ENCODE measurements around the gene RMRP. TPM values are rescaled to one million over a fixed set of nuclear protein-coding genes. Genes with fewer than 3 reads are reported as not detected.

The RMRP gene
- total RNA-seq: 3,474 and 7,582 TPM in 2 replicates

DNA sequence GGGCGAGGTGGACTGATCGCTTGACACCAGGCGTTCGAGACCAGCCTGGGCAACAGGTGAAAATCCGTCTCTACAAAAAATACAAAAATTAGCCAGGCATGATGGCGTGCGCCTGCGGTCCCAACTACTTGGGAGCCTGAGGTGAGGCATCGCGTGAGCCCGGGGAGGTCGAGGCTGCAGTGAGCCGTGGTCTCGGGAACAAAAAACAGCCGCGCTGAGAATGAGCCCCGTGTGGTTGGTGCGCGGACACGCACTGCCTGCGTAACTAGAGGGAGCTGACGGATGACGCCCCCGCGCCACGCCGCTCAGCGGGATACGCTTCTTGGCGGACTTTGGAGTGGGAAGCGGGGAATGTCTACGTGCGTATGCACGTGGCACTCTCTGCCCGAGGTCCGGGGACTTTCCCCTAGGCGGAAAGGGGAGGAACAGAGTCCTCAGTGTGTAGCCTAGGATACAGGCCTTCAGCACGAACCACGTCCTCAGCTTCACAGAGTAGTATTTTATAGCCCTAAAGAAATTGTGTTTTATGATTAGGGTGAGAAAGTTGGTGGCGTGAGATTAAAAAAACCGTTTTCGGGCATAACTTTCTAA lies at the start of gene RMRP:
RMRP (minus strand) TSS at position 474 of the 591 bp plus-strand sequence.

DNA sequence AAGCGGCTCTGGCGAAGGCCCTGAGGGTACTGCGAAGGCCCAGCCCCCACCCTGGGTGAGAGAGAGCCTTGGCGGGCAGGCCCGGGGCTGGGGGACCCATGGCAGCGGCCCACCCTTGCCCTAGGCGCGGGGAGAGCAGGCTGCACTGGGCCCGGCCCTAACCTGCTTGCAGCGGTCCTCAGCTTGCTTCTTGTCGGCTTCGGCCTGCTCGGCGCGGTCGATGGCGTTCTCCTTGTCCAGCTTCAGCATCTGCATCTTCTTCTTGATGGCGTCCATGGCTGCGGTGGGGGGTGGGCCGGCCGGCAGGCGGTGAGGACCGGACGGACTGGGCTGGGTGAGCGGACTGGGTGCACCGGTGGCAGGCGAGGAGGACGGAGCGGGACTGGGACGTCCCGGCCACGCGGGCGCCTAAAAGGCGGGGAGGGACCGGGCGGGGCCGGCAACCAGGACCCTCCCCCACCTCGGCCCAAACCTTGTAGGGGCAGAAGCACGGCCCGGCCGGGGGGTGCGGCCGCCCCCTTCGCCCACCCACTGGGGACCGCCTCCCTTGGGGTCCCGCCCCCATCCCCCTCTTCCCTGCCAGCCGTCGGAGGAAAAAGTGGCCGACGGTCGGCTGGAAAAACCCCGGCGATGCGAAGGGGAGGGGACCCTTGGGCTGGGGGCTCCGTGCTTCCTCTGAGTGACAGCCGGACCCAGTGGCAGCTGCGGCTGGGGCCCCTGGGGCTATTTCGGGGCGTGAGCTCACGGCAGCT lies 31.9 kb upstream of the RMRP start, which contains the start of gene TPM2:
TPM2 (minus strand) TSS at position 384 of the 752 bp plus-strand sequence; CDS start at position 276, 108 bp downstream.

DNA sequence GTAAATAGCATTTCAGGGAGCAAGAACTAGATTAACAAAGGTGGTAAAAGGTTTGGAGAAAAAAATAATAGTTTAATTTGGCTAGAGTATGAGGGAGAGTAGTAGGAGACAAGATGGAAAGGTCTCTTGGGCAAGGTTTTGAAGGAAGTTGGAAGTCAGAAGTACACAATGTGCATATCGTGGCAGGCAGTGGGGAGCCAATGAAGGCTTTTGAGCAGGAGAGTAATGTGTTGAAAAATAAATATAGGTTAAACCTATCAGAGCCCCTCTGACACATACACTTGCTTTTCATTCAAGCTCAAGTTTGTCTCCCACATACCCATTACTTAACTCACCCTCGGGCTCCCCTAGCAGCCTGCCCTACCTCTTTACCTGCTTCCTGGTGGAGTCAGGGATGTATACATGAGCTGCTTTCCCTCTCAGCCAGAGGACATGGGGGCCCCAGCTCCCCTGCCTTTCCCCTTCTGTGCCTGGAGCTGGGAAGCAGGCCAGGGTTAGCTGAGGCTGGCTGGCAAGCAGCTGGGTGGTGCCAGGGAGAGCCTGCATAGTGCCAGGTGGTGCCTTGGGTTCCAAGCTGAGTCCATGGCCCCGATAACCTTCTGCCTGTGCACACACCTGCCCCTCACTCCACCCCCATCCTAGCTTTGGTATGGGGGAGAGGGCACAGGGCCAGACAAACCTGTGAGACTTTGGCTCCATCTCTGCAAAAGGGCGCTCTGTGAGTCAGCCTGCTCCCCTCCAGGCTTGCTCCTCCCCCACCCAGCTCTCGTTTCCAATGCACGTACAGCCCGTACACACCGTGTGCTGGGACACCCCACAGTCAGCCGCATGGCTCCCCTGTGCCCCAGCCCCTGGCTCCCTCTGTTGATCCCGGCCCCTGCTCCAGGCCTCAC lies 15.6 kb upstream of the RMRP start, which contains the start of gene CA9:
CA9 (plus strand) TSS at position 797 of the 893 bp plus-strand sequence; CDS start at position 829, 32 bp downstream.

DNA sequence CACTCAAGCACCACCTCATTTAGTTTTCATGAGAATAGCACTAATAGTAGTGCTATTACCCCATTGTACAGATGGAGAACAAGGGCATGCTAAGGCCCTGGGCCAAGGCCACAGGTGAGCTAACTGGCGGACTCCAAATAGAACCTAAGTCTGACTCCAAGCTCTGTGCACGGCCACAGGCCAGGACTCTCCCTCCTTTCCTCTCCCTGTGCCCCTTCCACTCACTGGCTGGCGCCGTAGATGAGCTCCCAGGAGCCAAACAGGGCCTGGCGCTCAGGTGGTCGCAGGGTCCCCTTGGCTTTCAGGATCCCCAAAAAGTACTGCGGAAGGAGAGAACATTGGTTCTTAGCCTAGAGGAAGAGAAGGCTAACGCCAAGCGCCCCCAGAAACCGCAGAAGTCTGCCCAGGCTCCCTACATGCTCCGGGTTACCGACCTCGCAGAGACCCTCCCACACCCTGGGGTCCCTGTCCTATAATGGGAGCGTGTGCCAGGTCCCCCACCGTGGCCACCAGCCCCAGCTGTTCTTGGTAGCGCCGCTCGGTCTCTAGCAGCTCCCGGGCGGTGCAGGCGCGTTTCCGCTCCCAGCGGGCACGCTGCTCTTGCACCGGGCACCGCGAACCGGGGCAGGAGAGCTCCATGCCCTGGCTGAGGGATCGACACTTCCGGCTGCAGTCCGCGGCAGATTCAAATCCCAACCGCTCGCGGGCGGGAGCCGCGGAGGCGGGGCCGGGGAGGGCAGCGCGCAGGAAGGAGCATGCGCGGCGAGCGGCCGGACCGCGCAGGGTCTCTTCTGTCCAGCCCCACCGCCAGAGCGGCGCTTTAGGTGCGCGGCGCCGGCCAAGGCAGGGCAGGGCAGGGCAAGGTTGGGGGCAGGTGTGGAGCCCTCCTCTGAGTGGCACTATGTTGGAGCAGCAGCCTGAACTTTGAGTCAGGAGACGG lies 7.0 kb upstream of the RMRP start, which contains the start of gene ARHGEF39:
ARHGEF39 (minus strand) TSS at position 665 of the 940 bp plus-strand sequence; CDS start at position 639, 26 bp downstream.

DNA sequence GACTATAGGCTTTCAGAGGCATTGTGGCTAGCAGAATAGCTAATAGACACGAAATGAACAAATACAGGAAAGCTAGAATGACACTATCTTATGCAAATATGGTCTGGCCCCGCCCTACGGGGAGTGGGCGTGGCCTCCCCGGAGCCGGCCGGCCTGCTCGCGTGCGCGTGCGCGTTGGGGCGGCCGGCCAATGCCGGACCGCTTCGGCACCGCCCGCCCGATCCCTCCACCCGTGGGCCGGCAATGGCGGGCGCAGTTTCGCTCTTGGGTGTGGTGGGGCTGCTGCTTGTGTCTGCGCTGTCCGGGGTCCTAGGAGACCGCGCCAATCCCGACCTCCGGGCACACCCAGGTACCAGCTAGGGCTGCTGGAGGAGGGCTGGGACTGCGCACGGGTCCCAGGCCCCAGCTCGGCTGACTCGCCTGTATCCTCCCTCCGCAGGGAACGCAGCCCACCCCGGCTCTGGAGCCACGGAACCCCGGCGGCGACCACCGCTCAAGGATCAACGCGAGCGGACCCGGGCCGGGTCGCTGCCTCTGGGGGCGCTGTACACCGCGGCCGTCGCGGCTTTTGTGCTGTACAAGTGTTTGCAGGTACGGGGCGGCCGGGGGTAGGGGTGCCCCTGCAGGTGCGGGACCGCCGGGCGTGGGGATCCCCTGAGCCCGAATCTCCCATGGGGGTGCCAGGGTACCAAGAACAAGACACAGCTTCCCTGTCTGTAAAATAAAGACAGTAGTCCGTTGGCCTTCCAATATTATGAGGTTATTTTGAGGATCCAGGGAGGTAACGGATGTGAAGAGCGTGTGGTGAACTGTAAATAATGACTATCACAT lies 533 bp upstream of the RMRP start, which contains the start of gene CCDC107:
CCDC107 (plus strand) TSS at position 156 of the 831 bp plus-strand sequence; CDS start at position 244, 88 bp downstream.

DNA sequence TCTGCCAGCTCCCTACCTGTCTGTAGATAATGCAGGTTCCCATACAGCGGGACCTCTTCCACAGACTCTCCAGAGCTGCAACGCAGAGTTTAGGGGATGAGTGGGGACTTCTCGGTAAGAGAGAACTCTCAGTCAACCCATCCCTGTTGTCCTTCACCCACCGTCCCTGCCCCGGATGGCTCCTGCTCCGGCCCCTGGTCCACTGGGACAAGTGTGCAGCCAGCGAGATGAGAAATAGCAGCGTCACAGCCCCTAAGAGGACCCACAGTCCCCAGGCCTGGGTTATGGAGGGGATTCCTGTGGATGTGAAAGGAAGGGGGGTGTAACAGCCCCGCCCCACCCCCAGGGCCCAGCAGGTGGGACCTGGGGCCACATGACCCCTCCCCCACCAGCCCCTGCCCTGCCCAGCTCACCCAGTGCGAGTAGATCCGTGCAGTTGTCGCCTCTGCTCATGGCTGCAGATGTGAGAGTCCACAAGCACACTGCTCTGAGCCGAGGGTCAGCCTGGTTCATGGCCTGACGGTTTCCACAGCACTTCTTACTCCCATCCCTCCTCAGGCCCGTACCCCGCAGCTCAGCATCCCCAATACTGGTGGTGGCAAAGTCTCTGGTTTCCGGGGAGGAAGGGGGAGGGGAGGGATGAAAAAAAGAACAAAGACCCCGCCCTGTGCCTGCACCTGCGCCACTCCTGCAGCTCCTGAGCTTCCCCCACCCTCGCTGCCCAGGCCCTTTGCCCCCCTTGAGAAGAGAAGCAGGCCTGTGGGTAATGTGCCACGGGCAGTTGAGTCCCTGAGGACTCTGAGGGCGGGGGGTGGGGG lies 7.3 kb downstream of the RMRP start, which contains the start of gene SIT1:
SIT1 (minus strand) TSS at position 591 of the 818 bp plus-strand sequence; CDS start at position 513, 78 bp downstream.

DNA sequence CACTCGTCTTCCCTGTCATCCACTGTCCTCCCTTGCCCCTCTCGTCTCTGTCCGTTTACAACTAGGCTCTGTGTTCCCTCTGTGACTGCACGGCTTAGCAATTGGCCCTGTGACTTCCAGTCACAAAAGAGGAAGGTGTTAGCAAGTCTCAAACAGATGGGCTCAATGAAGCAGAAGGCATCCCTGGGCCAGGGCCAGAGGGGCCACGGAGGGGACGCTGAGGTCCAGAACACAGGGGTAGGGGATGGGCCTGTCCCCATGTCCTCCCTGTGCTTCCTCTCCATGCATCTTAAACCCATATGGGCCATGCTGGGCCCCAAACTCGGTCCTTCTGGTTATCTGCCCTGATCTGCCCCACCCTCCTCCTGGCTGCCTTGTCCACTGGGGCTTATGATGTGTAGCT lies 39.5 kb downstream of the RMRP start, which contains the start of gene CD72:
CD72 (minus strand) TSS at position 89 of the 403 bp plus-strand sequence. CDS start 110 bp downstream, outside the sequence.

Other genes with a start within 250 kb of the RMRP start
- gene RUSC2, start 167.9 kb downstream of the RMRP start, total RNA-seq: 19.9 and 24.8 TPM in 2 replicates
- 8.6 and 10.7 TPM in 2 replicates for gene TESK1, start 52.8 kb downstream of the RMRP start, total RNA-seq
- 0.19 and 0.56 TPM in 2 replicates for gene CD72, start 39.6 kb downstream of the RMRP start, total RNA-seq
- gene SIT1, start 7.1 kb downstream of the RMRP start, total RNA-seq: not detected in 2 replicates
- 16.9 and 24.2 TPM in 2 replicates for gene CCDC107, start 273 bp upstream of the RMRP start, total RNA-seq
- 0.28 and 3.6 TPM in 2 replicates for gene ARHGEF39, start 7.2 kb upstream of the RMRP start, total RNA-seq
- 0.38 and 2.8 TPM in 2 replicates for gene CA9, start 15.9 kb upstream of the RMRP start, total RNA-seq
- 870 and 1,301 TPM in 2 replicates for gene TPM2, start 31.9 kb upstream of the RMRP start, total RNA-seq
- gene TLN1, start 74.2 kb upstream of the RMRP start, total RNA-seq: 342 and 359 TPM in 2 replicates
- gene CREB3, start 74.6 kb upstream of the RMRP start, total RNA-seq: 77.5 and 112 TPM in 2 replicates
- gene GBA2, start 91.2 kb upstream of the RMRP start, total RNA-seq: 15.2 and 19.9 TPM in 2 replicates
- gene RGP1, start 91.3 kb upstream of the RMRP start, total RNA-seq: 10.1 and 10.9 TPM in 2 replicates
- gene MSMP, start 96.3 kb upstream of the RMRP start, total RNA-seq: not detected in 2 replicates
- gene NPR2, start 133.6 kb upstream of the RMRP start, total RNA-seq: 10.9 and 18.3 TPM in 2 replicates
- gene SPAG8, start 154.2 kb upstream of the RMRP start, total RNA-seq: 0.58 and 1.1 TPM in 2 replicates
- gene HINT2, start 157.0 kb upstream of the RMRP start, total RNA-seq: 6.5 and 17.1 TPM in 2 replicates
- gene FAM221B, start 170.7 kb upstream of the RMRP start, total RNA-seq: not detected in 2 replicates
- gene TMEM8B, start 171.2 kb upstream of the RMRP start, total RNA-seq: 0.58 and 2.0 TPM in 2 replicates
- gene OR13J1, start 212.4 kb upstream of the RMRP start, total RNA-seq: not detected in 2 replicates
- 0.28 and 0.58 TPM in 2 replicates for gene HRCT1, start 248.2 kb upstream of the RMRP start, total RNA-seq